Vein endothelial cell (primary cell): Measurements from ENCODE around the gene NBPF20. TPM values are rescaled to one million over a fixed set of nuclear protein-coding genes. Genes with fewer than 3 reads are reported as not detected.

Experiments used
- small RNA-seq: library from RNA; depleted of rRNA; stranded (forward); fragments of <200 nt; gene quantifications from one replicate; pipeline ENCODE3, GENCODE V24; 2012
- total RNA-seq: library from RNA; depleted of rRNA; stranded (reverse); fragments of >200 nt; gene quantifications from 2 replicates; pipeline ENCODE4 v1.2.3, GENCODE V29; 2012

Gene NBPF20
- 1.6 and 2.9 TPM in 2 replicates for total RNA-seq

GRCh38 chr1:145425436-145426029, at the start of gene NBPF20:
NBPF20 (minus strand) TSS chr1:145425603; CDS start chr1:145405272, 20,331 bp downstream.

Small RNA genes within 50 kb of the gene (small RNA-seq; reads per million reads assigned to genes)
- 11.7 reads per million, percentile 96 among the genes with 10 or more reads in this experiment for gene RF00003

Other genes starting within 250 kb of the NBPF20 start
- gene PPIAL4D, start 183.4 kb downstream of the NBPF20 start, total RNA-seq: not detected in 2 replicates
- gene GPR89A, start 182.4 kb upstream of the NBPF20 start, total RNA-seq: 23.5 and 25.8 TPM in 2 replicates